ENCODE data around the gene IFNL3.

The IFNL3 gene

DNA sequence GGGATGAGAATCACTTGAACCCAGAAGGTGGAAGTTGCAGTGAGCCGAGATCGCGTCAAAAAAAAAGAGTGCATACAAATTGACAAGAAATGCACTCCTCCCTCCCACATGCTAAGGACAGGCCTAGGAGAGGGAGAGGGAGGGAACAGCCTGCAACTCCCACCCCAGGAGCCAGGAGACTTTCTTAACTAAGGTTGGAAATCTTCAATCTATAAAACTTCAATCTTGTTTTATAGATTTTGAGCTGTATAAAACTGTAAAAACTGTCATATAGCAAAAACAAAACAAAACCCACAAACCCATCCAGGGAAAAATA is 39.4 kb downstream of the IFNL3 start:
- no peak overlapping the region for H3K27ac Mint-ChIP-seq
- H3K4me3 Mint-ChIP-seq: no peak overlapping the region
- H3K9me3 Mint-ChIP-seq: no peaks in the 10 kb centered on the region
- H3K36me3 Mint-ChIP-seq (ENCODE audit: low read depth): no peaks in the 10 kb centered on the region
- H3K4me1 Mint-ChIP-seq: peaks cover 4% of the 10 kb centered on the region
- peaks cover 38% of the 10 kb centered on the region for H3K27me3 Mint-ChIP-seq (ENCODE audit: low read depth)
- TF ChIP-seq, protein P1, sequence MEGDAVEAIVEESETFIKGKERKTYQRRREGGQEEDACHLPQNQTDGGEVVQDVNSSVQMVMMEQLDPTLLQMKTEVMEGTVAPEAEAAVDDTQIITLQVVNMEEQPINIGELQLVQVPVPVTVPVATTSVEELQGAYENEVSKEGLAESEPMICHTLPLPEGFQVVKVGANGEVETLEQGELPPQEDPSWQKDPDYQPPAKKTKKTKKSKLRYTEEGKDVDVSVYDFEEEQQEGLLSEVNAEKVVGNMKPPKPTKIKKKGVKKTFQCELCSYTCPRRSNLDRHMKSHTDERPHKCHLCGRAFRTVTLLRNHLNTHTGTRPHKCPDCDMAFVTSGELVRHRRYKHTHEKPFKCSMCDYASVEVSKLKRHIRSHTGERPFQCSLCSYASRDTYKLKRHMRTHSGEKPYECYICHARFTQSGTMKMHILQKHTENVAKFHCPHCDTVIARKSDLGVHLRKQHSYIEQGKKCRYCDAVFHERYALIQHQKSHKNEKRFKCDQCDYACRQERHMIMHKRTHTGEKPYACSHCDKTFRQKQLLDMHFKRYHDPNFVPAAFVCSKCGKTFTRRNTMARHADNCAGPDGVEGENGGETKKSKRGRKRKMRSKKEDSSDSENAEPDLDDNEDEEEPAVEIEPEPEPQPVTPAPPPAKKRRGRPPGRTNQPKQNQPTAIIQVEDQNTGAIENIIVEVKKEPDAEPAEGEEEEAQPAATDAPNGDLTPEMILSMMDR (IDR thresholded peaks at IDR 0.05; ENCODE audit: unreplicated experiment in 3 of 3): no peak

DNA sequence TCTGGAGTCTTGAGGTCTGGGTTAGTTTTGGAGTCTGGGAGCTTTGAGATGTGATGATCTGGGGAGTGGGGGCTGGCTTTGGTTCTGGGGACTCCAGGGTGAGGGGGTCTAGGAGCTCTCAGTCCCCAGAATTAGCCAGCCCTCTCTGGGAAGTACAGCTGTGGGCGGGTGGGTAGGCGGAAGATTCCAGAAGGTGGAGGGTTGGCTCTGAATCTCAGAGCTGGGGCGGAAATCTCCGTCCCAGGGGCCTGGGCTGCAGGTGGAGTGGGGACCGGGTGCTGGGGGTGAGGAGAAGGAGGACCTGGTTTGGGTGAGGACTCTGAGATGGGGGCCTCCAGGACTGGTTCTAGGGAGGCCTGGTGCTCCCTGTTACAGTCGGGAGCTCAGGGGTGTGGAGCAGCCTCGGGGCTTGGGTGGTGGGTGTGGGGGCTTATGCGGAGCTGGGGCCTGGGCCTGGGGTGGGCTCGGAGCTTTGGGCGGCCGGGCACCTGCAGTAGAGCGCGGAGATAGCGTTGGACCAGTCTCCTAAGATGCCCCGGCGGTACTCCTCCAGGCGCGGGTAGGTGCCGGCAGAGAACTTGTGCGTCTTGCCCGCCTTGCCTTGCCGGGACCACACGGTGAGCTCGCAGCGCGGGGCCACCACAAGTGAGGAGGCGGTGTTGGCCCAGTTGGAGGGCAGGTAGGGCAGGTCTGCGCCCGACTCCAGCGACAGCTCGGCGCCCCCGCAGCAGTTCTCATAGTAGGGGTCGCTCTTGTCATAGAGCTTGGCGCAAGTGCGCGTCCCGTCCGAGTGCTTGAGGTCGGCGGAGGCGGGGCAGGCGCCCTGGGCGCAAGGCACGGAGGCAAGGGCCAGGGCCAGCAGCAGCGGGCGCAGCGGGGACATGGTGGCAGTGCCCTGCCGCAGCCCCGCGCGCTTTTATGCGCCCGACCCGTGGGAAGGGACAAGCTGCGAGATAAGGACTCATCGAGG is 41.1 kb downstream of the IFNL3 start, which contains the start of gene SYCN:
Gene SYCN (minus strand): TSS at position 892 of the 970 bp plus-strand sequence. CDS start 9 bp downstream, at position 883.
- no peaks in the 10 kb centered on the region for H3K9me3 Mint-ChIP-seq
- TF ChIP-seq, protein P1 (IDR thresholded peaks at IDR 0.05; ENCODE audit: unreplicated experiment in 3 of 3): no peak
- no peak within 1 kb of the TSS for H3K27ac Mint-ChIP-seq
- H3K4me3 Mint-ChIP-seq: no peak within 1 kb of the TSS
- H3K36me3 Mint-ChIP-seq (ENCODE audit: low read depth): no peaks in the 10 kb centered on the region
- peaks cover 48% of the 10 kb centered on the region for H3K27me3 Mint-ChIP-seq (ENCODE audit: low read depth)
- H3K4me1 Mint-ChIP-seq: peaks cover 4% of the 10 kb centered on the region

DNA sequence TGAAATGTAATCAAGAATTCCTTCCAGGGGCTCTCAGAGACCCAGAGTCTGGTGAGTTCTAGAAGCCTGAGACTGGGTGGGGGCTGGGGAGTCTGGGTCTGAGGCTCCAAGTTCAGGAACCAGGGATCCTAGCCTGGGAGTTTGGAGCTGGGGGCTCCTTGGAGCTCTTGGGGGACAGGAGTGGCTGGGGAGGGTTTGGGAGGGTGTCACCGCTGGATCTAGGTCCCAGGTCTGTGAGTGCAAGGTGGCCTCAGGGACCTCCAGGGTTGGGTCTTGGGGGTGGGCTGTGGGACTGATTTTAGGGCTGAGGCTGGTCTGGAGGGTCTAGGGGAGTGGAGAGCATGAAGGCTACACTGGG is 41.8 kb downstream of the IFNL3 start:
- Mint-ChIP-seq H3K27me3 (ENCODE audit: low read depth) (peaks cover 52% of the 10 kb centered on the region), H3K27ac (no peak overlapping the region), H3K36me3 (ENCODE audit: low read depth) (no peaks in the 10 kb centered on the region), H3K9me3 (no peaks in the 10 kb centered on the region), H3K4me3 (no peak overlapping the region), H3K4me1 (peaks cover 4% of the 10 kb centered on the region)
- TF ChIP-seq, protein P1 (IDR thresholded peaks at IDR 0.05; ENCODE audit: unreplicated experiment in 3 of 3): no peak

DNA sequence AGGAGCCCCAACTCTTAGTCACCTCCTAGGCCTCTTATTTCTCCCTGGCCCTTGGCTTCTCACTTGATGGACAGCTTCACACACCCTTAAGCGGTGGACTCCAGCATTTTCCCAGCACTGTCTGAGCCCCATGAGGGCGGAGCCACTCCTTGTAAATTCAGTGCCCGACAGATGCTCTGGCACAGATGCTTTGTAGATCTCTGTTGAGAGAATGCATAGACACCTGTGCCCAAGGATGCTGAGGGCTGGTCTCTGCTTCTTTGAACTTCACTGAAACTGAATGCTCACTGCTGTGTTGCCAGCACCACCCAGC is 44.0 kb downstream of the IFNL3 start:
- TF ChIP-seq, protein P1 (IDR thresholded peaks at IDR 0.05; ENCODE audit: unreplicated experiment in 3 of 3): no peak
- Mint-ChIP-seq H3K27ac (no peak overlapping the region), H3K27me3 (ENCODE audit: low read depth) (peaks cover 71% of the 10 kb centered on the region)

DNA sequence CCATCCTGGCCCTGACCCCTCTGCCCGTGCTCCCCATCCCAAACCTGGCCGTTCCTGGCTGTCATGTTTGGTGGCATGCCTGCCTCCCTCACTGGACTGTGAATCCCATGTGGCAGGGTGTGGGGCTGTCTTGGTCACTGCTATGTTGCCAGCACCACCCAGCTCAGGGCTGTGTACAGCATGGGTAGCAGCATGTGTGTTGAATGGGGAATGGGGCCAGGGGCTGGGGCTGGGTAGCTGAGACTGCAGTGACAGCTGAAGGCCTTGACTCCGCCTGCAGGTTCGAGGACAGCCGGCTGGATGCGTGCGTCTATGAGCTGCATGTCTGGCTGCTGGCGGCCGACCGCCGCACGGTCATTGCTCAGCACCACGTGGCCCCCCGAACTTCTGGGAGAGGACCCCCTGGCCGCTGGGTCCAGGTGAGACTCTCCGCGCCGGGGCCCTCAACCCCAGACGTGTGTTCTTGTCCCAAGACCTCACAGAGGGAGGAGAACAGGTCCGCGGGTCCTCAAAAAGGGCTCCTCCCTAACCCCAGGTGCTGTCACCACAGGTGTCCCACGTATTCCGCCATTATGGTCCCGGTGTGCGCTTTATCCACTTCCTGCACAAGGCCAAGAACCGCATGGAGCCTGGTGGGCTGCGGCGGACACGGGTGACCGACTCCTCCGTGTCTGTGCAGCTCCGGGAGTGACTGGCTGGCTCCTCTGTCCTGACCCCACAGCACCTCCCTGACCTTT is 44.6 kb downstream of the IFNL3 start:
- Mint-ChIP-seq H3K4me1 (peaks cover 9% of the 10 kb centered on the region), H3K36me3 (ENCODE audit: low read depth) (no peaks in the 10 kb centered on the region), H3K27ac (no peak overlapping the region), H3K9me3 (no peaks in the 10 kb centered on the region), H3K4me3 (no peak overlapping the region), H3K27me3 (ENCODE audit: low read depth) (peaks cover 71% of the 10 kb centered on the region)
- TF ChIP-seq, protein P1 (IDR thresholded peaks at IDR 0.05; ENCODE audit: unreplicated experiment in 3 of 3): no peak

More for the DNA sequence above, 44.0 kb downstream of the IFNL3 start:
- Mint-ChIP-seq H3K4me1 (peaks cover 9% of the 10 kb centered on the region), H3K9me3 (no peaks in the 10 kb centered on the region), H3K4me3 (no peak overlapping the region), H3K36me3 (ENCODE audit: low read depth) (no peaks in the 10 kb centered on the region)
